Measurements from ENCODE around the gene MPPE1.

The MPPE1 gene

DNA sequence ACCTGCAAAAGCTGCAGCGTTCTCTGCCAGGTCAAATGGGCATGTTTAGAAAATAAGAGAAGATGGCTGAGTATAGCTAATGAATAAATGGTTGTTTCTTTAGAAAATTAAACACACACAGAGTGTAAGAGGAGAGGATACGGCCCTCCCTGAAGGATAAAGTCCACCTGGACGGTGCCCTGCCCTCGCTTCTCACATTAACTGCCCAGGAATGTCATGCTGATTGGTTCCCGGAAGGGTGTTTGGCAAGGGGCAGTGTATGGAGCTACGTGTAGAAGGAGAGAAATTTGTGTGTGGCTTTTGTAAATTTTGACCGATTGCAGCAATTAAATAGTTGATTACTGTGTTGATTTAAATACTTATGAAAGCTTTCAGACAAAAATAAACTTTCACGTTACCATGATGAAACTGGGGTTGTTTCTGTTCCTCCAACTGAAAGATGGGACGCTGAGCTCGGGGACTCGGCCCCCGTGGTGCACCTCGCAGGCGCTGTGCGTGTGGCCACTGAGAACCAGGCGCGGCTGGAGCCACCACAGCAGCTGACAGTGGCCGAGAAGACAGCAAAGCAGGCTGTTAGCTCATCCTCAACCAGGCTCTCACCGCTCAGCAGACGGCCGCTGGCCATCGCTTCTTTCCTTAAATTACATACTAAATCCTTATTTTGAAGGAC is 22.7 kb downstream of the MPPE1 start (continued):
- TF ChIP-seq, protein P1, sequence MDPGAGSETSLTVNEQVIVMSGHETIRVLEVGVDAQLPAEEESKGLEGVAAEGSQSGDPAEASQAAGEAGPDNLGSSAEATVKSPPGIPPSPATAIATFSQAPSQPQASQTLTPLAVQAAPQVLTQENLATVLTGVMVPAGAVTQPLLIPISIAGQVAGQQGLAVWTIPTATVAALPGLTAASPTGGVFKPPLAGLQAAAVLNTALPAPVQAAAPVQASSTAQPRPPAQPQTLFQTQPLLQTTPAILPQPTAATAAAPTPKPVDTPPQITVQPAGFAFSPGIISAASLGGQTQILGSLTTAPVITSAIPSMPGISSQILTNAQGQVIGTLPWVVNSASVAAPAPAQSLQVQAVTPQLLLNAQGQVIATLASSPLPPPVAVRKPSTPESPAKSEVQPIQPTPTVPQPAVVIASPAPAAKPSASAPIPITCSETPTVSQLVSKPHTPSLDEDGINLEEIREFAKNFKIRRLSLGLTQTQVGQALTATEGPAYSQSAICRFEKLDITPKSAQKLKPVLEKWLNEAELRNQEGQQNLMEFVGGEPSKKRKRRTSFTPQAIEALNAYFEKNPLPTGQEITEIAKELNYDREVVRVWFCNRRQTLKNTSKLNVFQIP (CRISPR knock-in tag; IDR thresholded peaks at IDR 0.05; ENCODE audit: borderline replicate concordance, low read depth), result no peak
- TF ChIP-seq, protein P2, sequence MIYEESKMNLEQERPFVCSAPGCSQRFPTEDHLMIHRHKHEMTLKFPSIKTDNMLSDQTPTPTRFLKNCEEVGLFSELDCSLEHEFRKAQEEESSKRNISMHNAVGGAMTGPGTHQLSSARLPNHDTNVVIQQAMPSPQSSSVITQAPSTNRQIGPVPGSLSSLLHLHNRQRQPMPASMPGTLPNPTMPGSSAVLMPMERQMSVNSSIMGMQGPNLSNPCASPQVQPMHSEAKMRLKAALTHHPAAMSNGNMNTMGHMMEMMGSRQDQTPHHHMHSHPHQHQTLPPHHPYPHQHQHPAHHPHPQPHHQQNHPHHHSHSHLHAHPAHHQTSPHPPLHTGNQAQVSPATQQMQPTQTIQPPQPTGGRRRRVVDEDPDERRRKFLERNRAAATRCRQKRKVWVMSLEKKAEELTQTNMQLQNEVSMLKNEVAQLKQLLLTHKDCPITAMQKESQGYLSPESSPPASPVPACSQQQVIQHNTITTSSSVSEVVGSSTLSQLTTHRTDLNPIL (CRISPR knock-in tag; IDR thresholded peaks at IDR 0.05; ENCODE audit: low read depth), result no peak

DNA sequence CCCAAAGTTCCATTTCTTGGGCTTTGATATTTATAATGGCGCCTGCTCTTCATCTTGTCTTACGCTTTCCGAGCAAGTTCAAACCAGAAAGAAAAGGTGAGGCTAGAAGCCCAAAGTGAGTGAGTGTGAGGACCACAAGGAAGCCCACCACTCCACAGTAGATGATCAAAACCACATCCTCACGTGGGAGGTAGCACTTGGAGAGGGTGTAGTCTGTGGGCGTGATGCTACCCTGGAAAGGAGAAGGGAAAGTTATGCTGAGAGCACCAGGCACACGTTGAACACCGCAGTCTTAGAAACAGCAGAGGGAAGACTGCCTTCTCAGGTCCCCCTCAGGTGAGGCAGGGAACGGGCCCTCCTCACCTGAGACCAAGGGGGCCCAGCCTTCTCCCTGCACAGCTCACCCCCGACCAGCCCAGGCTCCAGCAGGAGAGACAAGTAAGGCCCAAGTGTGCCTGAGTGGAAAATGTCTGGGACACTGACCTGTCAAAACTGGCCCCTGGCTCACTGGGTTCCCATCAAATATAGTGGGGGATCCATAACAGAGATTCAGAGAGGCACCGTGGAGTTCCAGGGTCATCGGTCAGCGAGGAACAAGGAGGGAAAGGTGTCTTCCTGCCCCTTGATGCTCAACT is 23.6 kb downstream of the MPPE1 start:
- TF ChIP-seq ARNTL (CRISPR knock-in tag; IDR thresholded peaks at IDR 0.05; ENCODE audit: borderline replicate concordance, low read depth), result no peak
- ATAC-seq, result no peak

DNA sequence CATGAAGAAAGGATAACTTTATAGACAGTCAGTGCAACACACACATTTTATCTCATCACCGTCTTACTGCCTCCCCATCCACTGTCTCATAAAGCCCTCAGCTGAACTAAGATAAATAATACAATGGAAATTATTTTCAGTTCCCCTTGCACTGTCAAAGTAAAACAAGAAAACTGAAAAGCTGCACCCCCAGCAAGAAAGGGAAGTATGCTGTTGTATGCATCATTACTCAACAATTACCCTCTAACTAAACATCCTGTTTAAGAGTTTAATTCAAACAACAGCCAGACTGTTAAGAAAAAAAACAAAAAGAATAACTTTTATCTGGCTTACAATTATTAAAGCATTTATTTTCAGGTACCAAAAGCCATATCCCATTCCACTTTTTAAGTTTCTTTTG is 25.0 kb downstream of the MPPE1 start:
- ATAC-seq, result no peak
- TF ChIP-seq, protein P3, sequence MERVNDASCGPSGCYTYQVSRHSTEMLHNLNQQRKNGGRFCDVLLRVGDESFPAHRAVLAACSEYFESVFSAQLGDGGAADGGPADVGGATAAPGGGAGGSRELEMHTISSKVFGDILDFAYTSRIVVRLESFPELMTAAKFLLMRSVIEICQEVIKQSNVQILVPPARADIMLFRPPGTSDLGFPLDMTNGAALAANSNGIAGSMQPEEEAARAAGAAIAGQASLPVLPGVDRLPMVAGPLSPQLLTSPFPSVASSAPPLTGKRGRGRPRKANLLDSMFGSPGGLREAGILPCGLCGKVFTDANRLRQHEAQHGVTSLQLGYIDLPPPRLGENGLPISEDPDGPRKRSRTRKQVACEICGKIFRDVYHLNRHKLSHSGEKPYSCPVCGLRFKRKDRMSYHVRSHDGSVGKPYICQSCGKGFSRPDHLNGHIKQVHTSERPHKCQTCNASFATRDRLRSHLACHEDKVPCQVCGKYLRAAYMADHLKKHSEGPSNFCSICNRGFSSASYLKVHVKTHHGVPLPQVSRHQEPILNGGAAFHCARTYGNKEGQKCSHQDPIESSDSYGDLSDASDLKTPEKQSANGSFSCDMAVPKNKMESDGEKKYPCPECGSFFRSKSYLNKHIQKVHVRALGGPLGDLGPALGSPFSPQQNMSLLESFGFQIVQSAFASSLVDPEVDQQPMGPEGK (CRISPR knock-in tag; IDR thresholded peaks at IDR 0.05; ENCODE audit: borderline replicate concordance), result no peak
- TF ChIP-seq, protein P4, sequence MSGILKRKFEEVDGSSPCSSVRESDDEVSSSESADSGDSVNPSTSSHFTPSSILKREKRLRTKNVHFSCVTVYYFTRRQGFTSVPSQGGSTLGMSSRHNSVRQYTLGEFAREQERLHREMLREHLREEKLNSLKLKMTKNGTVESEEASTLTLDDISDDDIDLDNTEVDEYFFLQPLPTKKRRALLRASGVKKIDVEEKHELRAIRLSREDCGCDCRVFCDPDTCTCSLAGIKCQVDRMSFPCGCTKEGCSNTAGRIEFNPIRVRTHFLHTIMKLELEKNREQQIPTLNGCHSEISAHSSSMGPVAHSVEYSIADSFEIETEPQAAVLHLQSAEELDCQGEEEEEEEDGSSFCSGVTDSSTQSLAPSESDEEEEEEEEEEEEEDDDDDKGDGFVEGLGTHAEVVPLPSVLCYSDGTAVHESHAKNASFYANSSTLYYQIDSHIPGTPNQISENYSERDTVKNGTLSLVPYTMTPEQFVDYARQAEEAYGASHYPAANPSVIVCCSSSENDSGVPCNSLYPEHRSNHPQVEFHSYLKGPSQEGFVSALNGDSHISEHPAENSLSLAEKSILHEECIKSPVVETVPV (CRISPR knock-in tag; IDR thresholded peaks at IDR 0.05), result no peak
- TF ChIP-seq ZFP30 (CRISPR knock-in tag; IDR thresholded peaks at IDR 0.05), result no peak

DNA sequence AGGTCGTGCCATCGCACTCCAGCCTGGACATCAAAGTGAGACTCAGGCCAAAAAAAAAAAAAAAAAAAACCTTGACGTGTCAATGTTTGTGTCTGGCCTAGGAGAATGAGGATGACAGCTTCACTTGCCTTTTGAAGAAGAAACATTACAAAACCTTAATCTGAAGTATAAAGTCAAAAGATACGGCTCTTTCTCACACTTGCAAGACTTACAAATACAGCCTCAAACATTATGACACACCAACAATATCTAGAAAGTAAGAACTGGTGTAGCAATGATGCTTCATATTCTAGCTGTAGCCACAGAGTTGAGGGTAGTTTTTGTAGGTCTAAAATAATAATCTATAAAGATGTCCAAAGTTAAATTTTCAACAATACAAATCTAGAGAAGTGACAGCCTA is 25.5 kb downstream of the MPPE1 start:
- ATAC-seq, result no peak
- no peak for TF ChIP-seq TOX (CRISPR knock-in tag; IDR thresholded peaks at IDR 0.05; ENCODE audit: borderline replicate concordance)

DNA sequence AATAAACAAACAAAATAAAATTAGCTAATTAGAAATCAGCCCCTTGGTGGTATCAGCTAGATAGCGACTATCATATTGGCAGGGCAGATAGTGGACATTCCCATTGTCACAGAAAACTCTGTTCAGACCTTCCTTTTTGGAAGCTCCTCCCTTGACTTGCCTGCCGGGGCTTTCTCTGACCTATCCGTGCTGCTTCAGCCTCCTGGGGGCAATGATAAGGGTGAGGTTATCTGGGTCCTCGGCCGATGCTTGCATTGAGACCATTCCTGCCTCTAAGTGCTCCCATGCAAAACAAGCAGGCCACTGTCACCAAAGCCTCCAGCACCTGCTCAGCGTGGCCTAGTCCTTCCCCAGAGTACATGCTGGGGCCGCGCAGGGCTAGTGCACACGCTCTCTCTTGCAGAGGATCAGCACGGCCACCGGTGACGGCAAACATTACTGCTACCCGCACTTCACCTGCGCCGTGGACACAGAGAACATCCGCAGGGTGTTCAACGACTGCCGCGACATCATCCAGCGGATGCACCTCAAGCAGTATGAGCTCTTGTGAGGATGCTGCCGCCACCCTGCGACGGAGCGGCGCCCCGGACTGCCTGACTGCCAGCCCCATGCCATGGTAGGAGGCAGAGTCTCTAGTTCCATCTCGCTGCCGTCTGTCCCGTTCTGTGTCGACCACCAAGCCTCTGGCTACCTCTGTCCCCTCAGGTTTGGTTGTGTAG is 27.4 kb downstream of the MPPE1 start:
- ATAC-seq, result no peak
- TF ChIP-seq BACH2 (CRISPR knock-in tag; IDR thresholded peaks at IDR 0.05; ENCODE audit: borderline replicate concordance), result no peak
- TF ChIP-seq TOX (CRISPR knock-in tag; IDR thresholded peaks at IDR 0.05; ENCODE audit: borderline replicate concordance), result no peak
- TF ChIP-seq ZNF565 (CRISPR knock-in tag; conservative IDR thresholded peaks at IDR 0.05; ENCODE audit: low read depth), result no peak
- TF ChIP-seq ZNF70 (CRISPR knock-in tag; IDR thresholded peaks at IDR 0.05), result no peak
- TF ChIP-seq RARB (CRISPR knock-in tag; IDR thresholded peaks at IDR 0.05), result no peak
- TF ChIP-seq SNAI2 (CRISPR knock-in tag; IDR thresholded peaks at IDR 0.05), result no peak
- TF ChIP-seq ARNTL (CRISPR knock-in tag; IDR thresholded peaks at IDR 0.05; ENCODE audit: borderline replicate concordance, low read depth), result no peak
- TF ChIP-seq GLIS3 (CRISPR knock-in tag; IDR thresholded peaks at IDR 0.05), result no peak
- TF ChIP-seq CSDC2 (CRISPR knock-in tag; IDR thresholded peaks at IDR 0.05), result no peak
- no peak for TF ChIP-seq ZC3H10 (CRISPR knock-in tag; IDR thresholded peaks at IDR 0.05)
- TF ChIP-seq, protein P1 (CRISPR knock-in tag; IDR thresholded peaks at IDR 0.05; ENCODE audit: borderline replicate concordance, low read depth), result no peak
- no peak for TF ChIP-seq ISL1 (CRISPR knock-in tag; IDR thresholded peaks at IDR 0.05)
- no peak for TF ChIP-seq OSR1 (CRISPR knock-in tag; IDR thresholded peaks at IDR 0.05)
- TF ChIP-seq, protein P2 (CRISPR knock-in tag; IDR thresholded peaks at IDR 0.05; ENCODE audit: low read depth), result no peak
- TF ChIP-seq ESRRG (CRISPR knock-in tag; IDR thresholded peaks at IDR 0.05), result no peak
- TF ChIP-seq, protein P4 (CRISPR knock-in tag; IDR thresholded peaks at IDR 0.05), result no peak
